GM12892 (cell line): Measurements from ENCODE around the gene NR2C2AP.

ENCODE experiments used
- POLR2A ChIP-seq: IDR thresholded peaks from 2 replicates; pipeline ENCODE4 v1.6.1; 2011; ENCODE audit warnings: low read depth, low read length, control low read depth
- POLR2AphosphoS5 ChIP-seq: IDR thresholded peaks from 2 replicates; pipeline ENCODE4 v1.6.1; 2011; ENCODE audit warnings: low read depth, low read length, control low read depth
- TAF1 ChIP-seq: IDR thresholded peaks from 2 replicates; pipeline ENCODE4 v1.6.1; 2011; ENCODE audit warnings: low read depth, mild to moderate bottlenecking, control low read depth, low read length, borderline replicate concordance

GRCh38 chr19:19236173-19236572 lies 33.0 kb upstream of the NR2C2AP start:
- TF ChIP-seq POLR2A, result no peak
- TF ChIP-seq POLR2AphosphoS5, result no peak
- no peak for TF ChIP-seq TAF1
